ENCODE data around the gene CCKAR. TPM values are rescaled to one million over a fixed set of nuclear protein-coding genes. Genes with fewer than 3 reads are reported as not detected.
"Not testable (repeated sequence)": the region's sequence is repeated elsewhere in the genome, so short reads cannot be mapped to it uniquely, and the experiment has no call there.

Gene CCKAR
- not detected for polyA plus RNA-seq (ENCODE audit: insufficient read length)

- DNase-seq (ENCODE audit: low read depth): no peak
These were observed at the start of gene CCKAR for GRCh38 chr4:26490111-26490959. Gene CCKAR (minus strand): TSS chr4:26490484. CDS start chr4:26490267, 217 bp downstream.

GRCh38 chr4:26533685-26534084, 43.4 kb upstream of the CCKAR start:
- no peak for DNase-seq (ENCODE audit: low read depth)

- DNase-seq (ENCODE audit: low read depth): no peak
These were observed 41.3 kb upstream of the CCKAR start for GRCh38 chr4:26531491-26532116.

- no peak for DNase-seq (ENCODE audit: low read depth)
These were observed 39.8 kb upstream of the CCKAR start for GRCh38 chr4:26530099-26530498.

- DNase-seq (ENCODE audit: low read depth): no peak
These were observed 39.2 kb upstream of the CCKAR start for GRCh38 chr4:26529479-26529878.

- no peak for DNase-seq (ENCODE audit: low read depth)
These were observed 35.5 kb upstream of the CCKAR start for GRCh38 chr4:26525771-26526150.

- DNase-seq (ENCODE audit: low read depth): no peak
These were observed 35.0 kb upstream of the CCKAR start for GRCh38 chr4:26525136-26525770.

- no peak for DNase-seq (ENCODE audit: low read depth)
These were observed 33.7 kb upstream of the CCKAR start for GRCh38 chr4:26524011-26524410.

GRCh38 chr4:26522478-26522877, 32.2 kb upstream of the CCKAR start:
- DNase-seq (ENCODE audit: low read depth): no peak

- no peak for DNase-seq (ENCODE audit: low read depth)
These were observed 30.6 kb upstream of the CCKAR start for GRCh38 chr4:26520728-26521450.

- no peak for DNase-seq (ENCODE audit: low read depth)
These were observed 25.7 kb upstream of the CCKAR start for GRCh38 chr4:26515936-26516335.

GRCh38 chr4:26510334-26510964, 20.2 kb upstream of the CCKAR start:
- DNase-seq (ENCODE audit: low read depth): no peak

- DNase-seq (ENCODE audit: low read depth): no peak
These were observed 19.5 kb upstream of the CCKAR start for GRCh38 chr4:26509681-26510333.

GRCh38 chr4:26507286-26507685, 17.0 kb upstream of the CCKAR start:
- DNase-seq (ENCODE audit: low read depth): no peak

GRCh38 chr4:26503844-26504243, 13.6 kb upstream of the CCKAR start:
- no peak for DNase-seq (ENCODE audit: low read depth)

GRCh38 chr4:26503427-26503826, 13.1 kb upstream of the CCKAR start:
- no peak for DNase-seq (ENCODE audit: low read depth)

GRCh38 chr4:26500565-26500999, 10.3 kb upstream of the CCKAR start:
- not testable (repeated sequence) for DNase-seq (ENCODE audit: low read depth)

GRCh38 chr4:26496207-26496783, 6.0 kb upstream of the CCKAR start:
- DNase-seq (ENCODE audit: low read depth): no peak

GRCh38 chr4:26493461-26493860, 3.2 kb upstream of the CCKAR start:
- no peak for DNase-seq (ENCODE audit: low read depth)

- no peak for DNase-seq (ENCODE audit: low read depth)
These were observed 1.3 kb upstream of the CCKAR start for GRCh38 chr4:26491449-26492170.

Data from forelimb muscle (tissue), 1 donor.